H9 (cell line): ENCODE data around the gene FARS2. TPM values are rescaled to one million over a fixed set of nuclear protein-coding genes. Genes with fewer than 3 reads are reported as not detected.
A peak's percentile ranks its signal among the peaks of the same experiment; 100 is the strongest.

Source experiments
- DNase-seq: peaks from one replicate; pipeline ENCODE4 v3.0.0-alpha.2; 2017
- H2AFZ ChIP-seq: one replicate; pipeline ENCODE4 v1.6.1; 2013; ENCODE audit warnings: mild to moderate bottlenecking, low read length, control low read depth, moderate library complexity
- H2AK5ac ChIP-seq: 2 replicates; pipeline ENCODE4 v1.6.1; 2013; ENCODE audit warnings: low read length, control low read depth, mixed read lengths; ENCODE audit not compliant: insufficient read length
- H2BK120ac ChIP-seq: one replicate; pipeline ENCODE4 v1.6.1; 2013; ENCODE audit warnings: low read depth, mild to moderate bottlenecking, low read length, control low read depth, inconsistent platforms; ENCODE audit not compliant: poor library complexity, severe bottlenecking
- H2BK12ac ChIP-seq: 2 replicates; pipeline ENCODE4 v1.6.1; 2013; ENCODE audit warnings: low read length, control low read depth, mixed read lengths, low read depth; ENCODE audit not compliant: insufficient read length
- H2BK15ac ChIP-seq: 2 replicates; pipeline ENCODE4 v1.6.1; 2013; ENCODE audit warnings: low read depth, low read length, control low read depth
- H2BK20ac ChIP-seq: one replicate; pipeline ENCODE4 v1.6.1; 2013; ENCODE audit warnings: low read depth, mild to moderate bottlenecking, low read length, control low read depth, inconsistent platforms; ENCODE audit not compliant: poor library complexity, severe bottlenecking
- H2BK5ac ChIP-seq: 2 replicates; pipeline ENCODE4 v1.6.1; 2013; ENCODE audit warnings: low read length, control low read depth, mixed read lengths; ENCODE audit not compliant: insufficient read length
- H3K14ac ChIP-seq: 2 replicates; pipeline ENCODE4 v1.6.1; 2013; ENCODE audit warnings: low read length, control low read depth; ENCODE audit not compliant: insufficient read depth
- H3K18ac ChIP-seq: 2 replicates; pipeline ENCODE4 v1.6.1; 2013; ENCODE audit warnings: low read depth, mild to moderate bottlenecking, mixed read lengths, low read length, control low read depth; ENCODE audit not compliant: insufficient read length
- H3K23ac ChIP-seq: 2 replicates; pipeline ENCODE4 v1.6.1; 2013; ENCODE audit warnings: low read length, control low read depth, mixed read lengths, low read depth; ENCODE audit not compliant: insufficient read length
- H3K23me2 ChIP-seq: 2 replicates; pipeline ENCODE4 v1.6.1; 2013; ENCODE audit warnings: low read depth, mild to moderate bottlenecking, mixed read lengths, low read length, control low read depth; ENCODE audit not compliant: insufficient read length, poor library complexity, severe bottlenecking
- H3K27ac ChIP-seq: 2 replicates; pipeline ENCODE4 v1.5.1; 2013; ENCODE audit warnings: low read length, control low read depth, mixed read lengths, low read depth; ENCODE audit not compliant: insufficient read length
- H3K27me3 ChIP-seq: 2 replicates; pipeline ENCODE4 v1.6.1; 2013; ENCODE audit warnings: low read length, control low read depth, inconsistent platforms; ENCODE audit not compliant: insufficient read depth
- H3K4ac ChIP-seq: 2 replicates; pipeline ENCODE4 v1.6.1; 2013; ENCODE audit warnings: low read depth, mild to moderate bottlenecking, control low read depth, inconsistent platforms, low read length, moderate library complexity
- H3K4me1 ChIP-seq: 2 replicates; pipeline ENCODE4 v1.6.1; 2013; ENCODE audit warnings: low read length, control low read depth, inconsistent platforms; ENCODE audit not compliant: insufficient read depth
- H3K4me2 ChIP-seq: 2 replicates; pipeline ENCODE4 v1.6.1; 2013; ENCODE audit warnings: low read length, control low read depth, mixed read lengths; ENCODE audit not compliant: insufficient read length, insufficient read depth
- H3K56ac ChIP-seq: 2 replicates; pipeline ENCODE4 v1.6.1; 2013; ENCODE audit warnings: low read depth, mild to moderate bottlenecking, mixed read lengths, low read length, control low read depth; ENCODE audit not compliant: insufficient read length
- H3K79me1 ChIP-seq: 2 replicates; pipeline ENCODE4 v1.6.1; 2013; ENCODE audit warnings: low read depth, mild to moderate bottlenecking, moderate library complexity, low read length, control low read depth, inconsistent platforms; ENCODE audit not compliant: insufficient read depth, poor library complexity, severe bottlenecking
- H3K79me2 ChIP-seq: 2 replicates; pipeline ENCODE4 v1.6.1; 2013; ENCODE audit warnings: low read length, control low read depth, inconsistent platforms; ENCODE audit not compliant: insufficient read depth
- H3K9ac ChIP-seq: 2 replicates; pipeline ENCODE4 v1.6.1; 2013; ENCODE audit warnings: low read length, control low read depth, mixed read lengths; ENCODE audit not compliant: insufficient read length; ENCODE audit errors: extremely low read depth
- H3K9me3 ChIP-seq: one replicate; pipeline ENCODE4 v1.6.1; 2013; ENCODE audit warnings: low read depth, low read length, inconsistent platforms; ENCODE audit not compliant: control insufficient read depth
- H3T11ph ChIP-seq: one replicate; pipeline ENCODE4 v1.6.1; 2013; ENCODE audit warnings: mild to moderate bottlenecking, low read length, control low read depth, inconsistent platforms
- H4K20me1 ChIP-seq: one replicate; pipeline ENCODE4 v1.6.1; 2013; ENCODE audit not compliant: control insufficient read depth, insufficient read length, insufficient read depth
- H4K5ac ChIP-seq: 2 replicates; pipeline ENCODE4 v1.6.1; 2013; ENCODE audit warnings: low read depth, mild to moderate bottlenecking, mixed read lengths, low read length, control low read depth; ENCODE audit not compliant: insufficient read length
- H4K8ac ChIP-seq: replicated peaks from 2 replicates; pipeline ENCODE4 v1.6.1; 2013; ENCODE audit warnings: low read length, control low read depth, mixed read lengths, low read depth; ENCODE audit not compliant: insufficient read length
- H4K91ac ChIP-seq: 2 replicates; pipeline ENCODE4 v1.6.1; 2013; ENCODE audit warnings: low read depth, mild to moderate bottlenecking, moderate library complexity, mixed read lengths, low read length, control low read depth; ENCODE audit not compliant: insufficient read length
- H3K27ac Mint-ChIP-seq, 3 experiments: 2 replicates in 2 of 3; 3 replicates in 1 of 3; pipeline ENCODE4 v1.8.0; 2020 to 2021; ENCODE audit warnings: mixed read lengths in 3 of 3, mild to moderate bottlenecking in 1 of 3, moderate library complexity in 1 of 3
- H3K27me3 Mint-ChIP-seq: 2 replicates; pipeline ENCODE4 v1.8.0; 2021; ENCODE audit warnings: low read depth, mild to moderate bottlenecking, moderate library complexity, mixed read lengths
- H3K36me3 Mint-ChIP-seq, 3 experiments: 2 replicates in 2 of 3; 3 replicates in 1 of 3; pipeline ENCODE4 v1.8.0; 2020 to 2021; ENCODE audit warnings: low read depth in 3 of 3, mixed read lengths in 3 of 3; ENCODE audit not compliant: insufficient read depth in 1 of 3
- H3K4me1 Mint-ChIP-seq, 2 experiments: 2 replicates each; pipeline ENCODE4 v1.8.0; 2020; ENCODE audit warnings: mixed read lengths in 2 of 2
- H3K4me3 Mint-ChIP-seq, 2 experiments: 2 replicates in 1 of 2; 3 replicates in 1 of 2; pipeline ENCODE4 v1.8.0; 2020 to 2021; ENCODE audit warnings: mild to moderate bottlenecking in 2 of 2, mixed read lengths in 2 of 2, moderate library complexity in 1 of 2
- H3K9me3 Mint-ChIP-seq, 2 experiments: 2 replicates in 1 of 2; 3 replicates in 1 of 2; pipeline ENCODE4 v1.8.0; 2020; ENCODE audit warnings: mild to moderate bottlenecking in 2 of 2, mixed read lengths in 2 of 2, moderate library complexity in 1 of 2
- WGBS: extraction: QIAGEN DNeasy Blood & Tissue Kit; methylation state at CpG from one replicate; pipeline ENCODE4 v1.1.7; 2013; ENCODE audit warnings: missing lambda C conversion rate, low lambda C conversion rate, mixed read lengths; ENCODE audit not compliant: insufficient read length; ENCODE audit errors: extremely low coverage; 5-methylcytosine and 5-hydroxymethylcytosine counted together
- total RNA-seq: library from RNA; stranded (reverse); gene quantifications from 2 replicates; pipeline ENCODE4 v1.2.1, GENCODE V29; 2021
- TF ChIP-seq, protein P1 (sequence below): fragments of 200-600 bp; sonication (generic); conservative IDR thresholded peaks from 3 replicates; pipeline ENCODE4 v1.8.0; 2021; ENCODE audit warnings: antibody characterized with exemption, mild to moderate bottlenecking

The FARS2 gene
- total RNA-seq, 1 experiment from 2014 or later: 8.5 TPM

DNA sequence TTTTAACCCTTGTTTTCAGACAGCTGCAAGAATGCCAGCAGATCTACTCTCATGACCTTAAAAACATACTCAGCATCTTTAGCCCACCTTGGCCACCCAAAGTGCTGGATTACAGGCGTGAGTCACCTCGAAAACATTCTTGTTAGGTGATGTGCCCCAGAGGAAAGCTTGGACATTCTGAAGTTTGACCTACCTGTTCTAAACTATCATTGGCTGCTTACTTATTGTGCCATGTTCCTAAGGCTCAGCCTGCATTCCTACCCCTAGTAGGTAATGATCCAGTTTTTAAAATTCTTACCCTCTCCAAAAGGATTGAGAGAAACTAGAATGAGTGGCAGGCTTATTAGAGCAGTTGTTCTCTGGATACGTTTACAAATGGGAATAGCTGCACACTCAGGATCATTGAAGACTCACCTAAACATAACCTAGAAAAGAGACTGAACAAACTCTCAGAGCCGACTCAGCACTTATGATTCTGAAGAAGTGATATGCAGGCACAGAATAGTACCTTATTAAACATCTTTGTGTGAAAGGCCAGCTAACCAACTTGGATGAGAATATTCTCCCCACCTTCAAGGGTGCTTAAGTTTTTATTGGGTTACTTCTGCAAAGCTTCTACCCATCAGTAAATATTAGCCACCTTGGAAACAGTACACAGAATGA, 383.3 kb downstream of the FARS2 start:
- Histone ChIP-seq H3K79me2 (no peaks in the 10 kb centered on the region), H3K23me2 (no peaks in the 10 kb centered on the region), H3K9me3 (peaks cover 6% of the 10 kb centered on the region), H4K20me1 (no peaks in the 10 kb centered on the region), H3K4me1 (0 out of 2 replicates have a peak, but pooled peaks cover 3% of the 10 kb centered on the region), H2BK15ac (no peak overlapping the region), H2AK5ac (no peak overlapping the region), H3K27me3 (no peaks in the 10 kb centered on the region), H2BK20ac (no peak overlapping the region), H3K14ac (no peak overlapping the region), H3T11ph (peak overlapping the region; percentile 3), H2BK5ac (no peak overlapping the region), H3K18ac (no peak overlapping the region), H2AFZ (no peak overlapping the region), H2BK120ac (no peak overlapping the region), H3K4ac (no peak overlapping the region), H3K79me1 (no peaks in the 10 kb centered on the region), H3K23ac (no peak overlapping the region), H3K4me2 (no peak overlapping the region), H2BK12ac (no peak overlapping the region), H4K5ac (no peak overlapping the region), H3K27ac (no peak overlapping the region), H3K9ac (no peak overlapping the region), H3K56ac (no peak overlapping the region), H4K91ac (no peak overlapping the region), H4K8ac (no peak overlapping the region)
- H3K36me3 Mint-ChIP-seq: peaks cover 13 to 14% (median 14%) of the 10 kb centered on the region in 3 experiments
- no peaks in the 10 kb centered on the region; the same call in 1 of the 2 replicates for H3K27me3 Mint-ChIP-seq
- TF ChIP-seq, protein P1, sequence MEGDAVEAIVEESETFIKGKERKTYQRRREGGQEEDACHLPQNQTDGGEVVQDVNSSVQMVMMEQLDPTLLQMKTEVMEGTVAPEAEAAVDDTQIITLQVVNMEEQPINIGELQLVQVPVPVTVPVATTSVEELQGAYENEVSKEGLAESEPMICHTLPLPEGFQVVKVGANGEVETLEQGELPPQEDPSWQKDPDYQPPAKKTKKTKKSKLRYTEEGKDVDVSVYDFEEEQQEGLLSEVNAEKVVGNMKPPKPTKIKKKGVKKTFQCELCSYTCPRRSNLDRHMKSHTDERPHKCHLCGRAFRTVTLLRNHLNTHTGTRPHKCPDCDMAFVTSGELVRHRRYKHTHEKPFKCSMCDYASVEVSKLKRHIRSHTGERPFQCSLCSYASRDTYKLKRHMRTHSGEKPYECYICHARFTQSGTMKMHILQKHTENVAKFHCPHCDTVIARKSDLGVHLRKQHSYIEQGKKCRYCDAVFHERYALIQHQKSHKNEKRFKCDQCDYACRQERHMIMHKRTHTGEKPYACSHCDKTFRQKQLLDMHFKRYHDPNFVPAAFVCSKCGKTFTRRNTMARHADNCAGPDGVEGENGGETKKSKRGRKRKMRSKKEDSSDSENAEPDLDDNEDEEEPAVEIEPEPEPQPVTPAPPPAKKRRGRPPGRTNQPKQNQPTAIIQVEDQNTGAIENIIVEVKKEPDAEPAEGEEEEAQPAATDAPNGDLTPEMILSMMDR: no peak
- H3K9me3 Mint-ChIP-seq: peaks cover 16 to 17% of the 10 kb centered on the region in 2 experiments
- no peak overlapping the region for H3K4me3 Mint-ChIP-seq
- no peak overlapping the region for H3K27ac Mint-ChIP-seq
- peaks cover 0 to 5% of the 10 kb centered on the region in 2 experiments; a peak in 2 of 4 replicates for H3K4me1 Mint-ChIP-seq
- no CpG with 5 or more reads among the region's 4 CpGs for WGBS
- DNase-seq: no peak
